ENCODE measurements around the gene NFAM1. TPM values are rescaled to one million over a fixed set of nuclear protein-coding genes. Genes with fewer than 3 reads are reported as not detected.

NFAM1 gene
- total RNA-seq, 1 donor from 2014 or later, result 1.2 TPM

- DNase-seq (ENCODE audit: low spot score), result no peak
These were observed 70.7 kb downstream of the NFAM1 start for GRCh38 chr22:42361523-42361922.

- no peak for DNase-seq (ENCODE audit: low spot score)
These were observed 71.9 kb downstream of the NFAM1 start for GRCh38 chr22:42360348-42360747.

- DNase-seq (ENCODE audit: low spot score), result no peak
These were observed 73.3 kb downstream of the NFAM1 start for GRCh38 chr22:42358643-42359558.

- no peak for DNase-seq (ENCODE audit: low spot score)
These were observed 74.4 kb downstream of the NFAM1 start for GRCh38 chr22:42357634-42358296.

GRCh38 chr22:42357221-42357620 lies 75.0 kb downstream of the NFAM1 start:
- DNase-seq (ENCODE audit: low spot score), result no peak

GRCh38 chr22:42356533-42356932 lies 75.7 kb downstream of the NFAM1 start:
- no peak for DNase-seq (ENCODE audit: low spot score)

- DNase-seq (ENCODE audit: low spot score), result peak; percentile 78
These were observed 78.1 kb downstream of the NFAM1 start for GRCh38 chr22:42353883-42354727.

- DNase-seq (ENCODE audit: low spot score), result no peak
These were observed 81.8 kb downstream of the NFAM1 start for GRCh38 chr22:42350373-42350772.

- no peak for DNase-seq (ENCODE audit: low spot score)
These were observed 84.8 kb downstream of the NFAM1 start for GRCh38 chr22:42347281-42347824.

- DNase-seq (ENCODE audit: low spot score), result no peak
These were observed 85.5 kb downstream of the NFAM1 start for GRCh38 chr22:42346722-42347121.

- no peak for DNase-seq (ENCODE audit: low spot score)
These were observed 86.7 kb downstream of the NFAM1 start for GRCh38 chr22:42345458-42345857.

GRCh38 chr22:42344361-42344905 lies 87.8 kb downstream of the NFAM1 start:
- peak; percentile 59 for DNase-seq (ENCODE audit: low spot score)

GRCh38 chr22:42343531-42344081 lies 88.6 kb downstream of the NFAM1 start:
- DNase-seq (ENCODE audit: low spot score), result no peak

GRCh38 chr22:42343121-42343454 lies 89.1 kb downstream of the NFAM1 start:
- DNase-seq (ENCODE audit: low spot score), result no peak

GRCh38 chr22:42342426-42343120 lies 89.6 kb downstream of the NFAM1 start:
- no peak for DNase-seq (ENCODE audit: low spot score)

- DNase-seq (ENCODE audit: low spot score), result no peak
These were observed 90.4 kb downstream of the NFAM1 start for GRCh38 chr22:42341779-42342178.

- no peak for DNase-seq (ENCODE audit: low spot score)
These were observed 91.3 kb downstream of the NFAM1 start for GRCh38 chr22:42340829-42341383.

- no peak for DNase-seq (ENCODE audit: low spot score)
These were observed 92.1 kb downstream of the NFAM1 start for GRCh38 chr22:42340150-42340549.

GRCh38 chr22:42338479-42338878 lies 93.7 kb downstream of the NFAM1 start:
- no peak for DNase-seq (ENCODE audit: low spot score)

GRCh38 chr22:42337356-42337755 lies 94.8 kb downstream of the NFAM1 start:
- DNase-seq (ENCODE audit: low spot score), result no peak
